NCI-H2227 (cell line): Measurements from ENCODE around the gene PAXX.
"Not testable (repeated sequence)": the region's sequence is repeated elsewhere in the genome, so short reads cannot be mapped to it uniquely, and the experiment has no call there.

ENCODE experiments used
- DNase-seq: peaks from one replicate; lab custom pipeline; 2025; ENCODE audit not compliant: unreplicated experiment; lab: John Stamatoyannopoulos, UW

PAXX gene

GRCh38 chr9:137000177-137000930 lies 8.1 kb downstream of the PAXX start:
- no peak for DNase-seq

GRCh38 chr9:137001857-137002645 lies 9.8 kb downstream of the PAXX start:
- no peak for DNase-seq

GRCh38 chr9:137002646-137003041 lies 10.4 kb downstream of the PAXX start:
- DNase-seq: no peak

GRCh38 chr9:137004285-137004684 lies 12.1 kb downstream of the PAXX start:
- DNase-seq: not testable (repeated sequence)

- no peak for DNase-seq
Observed at GRCh38 chr9:137006116-137007003, 14.1 kb downstream of the PAXX start.

GRCh38 chr9:137007108-137007815 lies 15.0 kb downstream of the PAXX start:
- no peak for DNase-seq

- no peak for DNase-seq
Observed at GRCh38 chr9:137007816-137008270, 15.6 kb downstream of the PAXX start.

- DNase-seq: no peak
Observed at GRCh38 chr9:137008312-137008711, 16.1 kb downstream of the PAXX start.

- no peak for DNase-seq
Observed at GRCh38 chr9:137009217-137009616, 17.0 kb downstream of the PAXX start.

- no peak for DNase-seq
Observed at GRCh38 chr9:137009938-137010732, 17.9 kb downstream of the PAXX start.

- DNase-seq: no peak
Observed at GRCh38 chr9:137011156-137011555, 18.9 kb downstream of the PAXX start.

- no peak for DNase-seq
Observed at GRCh38 chr9:137011907-137012675, 19.9 kb downstream of the PAXX start.

GRCh38 chr9:137012694-137013570 lies 20.7 kb downstream of the PAXX start:
- no peak for DNase-seq

GRCh38 chr9:137013571-137013940 lies 21.3 kb downstream of the PAXX start:
- DNase-seq: no peak

GRCh38 chr9:137014166-137014565 lies 21.9 kb downstream of the PAXX start:
- no peak for DNase-seq

- no peak for DNase-seq
Observed at GRCh38 chr9:137014776-137015539, 22.7 kb downstream of the PAXX start.

GRCh38 chr9:137015540-137015930 lies 23.3 kb downstream of the PAXX start:
- DNase-seq: no peak
